ENCODE data around the gene MACROD2. TPM values are rescaled to one million over a fixed set of nuclear protein-coding genes. Genes with fewer than 3 reads are reported as not detected.

MACROD2 gene
- total and polyA plus RNA-seq, 2 donors (not counting 1 experiment from before 2014, with no cell fraction given): 5.3 to 6.7 TPM

GRCh38 chr20:15613530-15613929 lies 1618.2 kb downstream of the MACROD2 start:
- TF ChIP-seq EZH2 (IDR thresholded peaks at IDR 0.05; ENCODE audit: borderline replicate concordance, insufficient read depth, low read depth, low read length, poor library complexity, severe bottlenecking) (no peak), CTCF (IDR thresholded peaks at IDR 0.05) (no peak)
- intact Hi-C loops (cut with micrococcal nuclease): no loop called here
- no peak for DNase-seq
- Histone ChIP-seq H3K79me2 (ENCODE audit: control insufficient read depth, insufficient read depth, low read length) (no peaks in the 10 kb centered on the region), H3K4me2 (replicated peaks; ENCODE audit: low read depth, low read length, poor library complexity, severe bottlenecking) (no peak overlapping the region), H3K36me3 (replicated peaks in 1 of 2; ENCODE audit: control extremely low read depth in 1 of 2, control insufficient read depth in 1 of 2, extremely low read depth in 1 of 2, insufficient read depth in 2 of 2, low read length in 1 of 2) (no peaks in the 10 kb centered on the region), H3K27ac (ENCODE audit: low read length in 2 of 2) (no peak overlapping the region), H4K20me1 (ENCODE audit: control insufficient read depth, insufficient read depth, low read length, poor library complexity, severe bottlenecking) (no peaks in the 10 kb centered on the region), H3K4me3 (ENCODE audit: control extremely low read depth in 1 of 5, extremely low read depth in 1 of 5, insufficient read depth in 1 of 5, low read depth in 2 of 5, low read length in 4 of 5) (no peak overlapping the region), H3K9ac (ENCODE audit: low read length) (no peak overlapping the region), H2AFZ (ENCODE audit: insufficient read depth, low read depth, low read length, poor library complexity, severe bottlenecking) (no peak overlapping the region), H3K27me3 (replicated peaks in 1 of 4; ENCODE audit: control extremely low read depth in 1 of 4, control insufficient read depth in 3 of 4, insufficient read depth in 4 of 4, low read length in 3 of 4) (no peaks in the 10 kb centered on the region), H3K9me3 (ENCODE audit: control extremely low read depth in 1 of 3, control insufficient read depth in 2 of 3, insufficient read depth in 1 of 3, low read length in 2 of 3) (no peaks in the 10 kb centered on the region), H3K4me1 (ENCODE audit: control insufficient read depth in 2 of 2, insufficient read depth in 2 of 2, low read length in 2 of 2) (no peaks in the 10 kb centered on the region)
- Mint-ChIP-seq H3K9me3 (ENCODE audit: insufficient read depth) (no peaks in the 10 kb centered on the region), H3K4me3 (no peak overlapping the region), H3K27ac (no peak overlapping the region), H3K4me1 (no peaks in the 10 kb centered on the region), H3K27me3 (peaks cover 3% of the 10 kb centered on the region)
- ChIA-PET CTCF (no interaction called here), POLR2A (no interaction called here)
- no peak for ATAC-seq (ENCODE audit: low read depth)
- WGBS (ENCODE audit: insufficient coverage): 83% methylated on average over 4 of the region's 4 CpGs

- no peak overlapping the region for H3K4me2 ChIP-seq (replicated peaks; ENCODE audit: low read depth, low read length, poor library complexity, severe bottlenecking)
- H3K9me3 ChIP-seq (ENCODE audit: control extremely low read depth in 1 of 3, control insufficient read depth in 2 of 3, insufficient read depth in 1 of 3, low read length in 2 of 3): no peaks in the 10 kb centered on the region
- H3K79me2 ChIP-seq (ENCODE audit: control insufficient read depth, insufficient read depth, low read length): no peaks in the 10 kb centered on the region
- H3K36me3 ChIP-seq (replicated peaks in 1 of 2; ENCODE audit: control extremely low read depth in 1 of 2, control insufficient read depth in 1 of 2, extremely low read depth in 1 of 2, insufficient read depth in 2 of 2, low read length in 1 of 2): no peaks in the 10 kb centered on the region
- H3K4me3 ChIP-seq (ENCODE audit: control extremely low read depth in 1 of 5, extremely low read depth in 1 of 5, insufficient read depth in 1 of 5, low read depth in 2 of 5, low read length in 4 of 5): no peak overlapping the region
- intact Hi-C loops (cut with micrococcal nuclease): no loop called here
- no peak overlapping the region for H3K27ac ChIP-seq (ENCODE audit: low read length in 2 of 2)
- ChIA-PET CTCF (no interaction called here), POLR2A (no interaction called here)
- no peaks in the 10 kb centered on the region for H4K20me1 ChIP-seq (ENCODE audit: control insufficient read depth, insufficient read depth, low read length, poor library complexity, severe bottlenecking)
- no peak overlapping the region for H3K9ac ChIP-seq (ENCODE audit: low read length)
- no peaks in the 10 kb centered on the region for H3K9me3 Mint-ChIP-seq (ENCODE audit: insufficient read depth)
- DNase-seq: no peak
- no peaks in the 10 kb centered on the region for H3K4me1 Mint-ChIP-seq
- no CpG with 5 or more reads among the region's 1 CpG for WGBS (ENCODE audit: insufficient coverage)
- no peak for TF ChIP-seq EZH2 (IDR thresholded peaks at IDR 0.05; ENCODE audit: borderline replicate concordance, insufficient read depth, low read depth, low read length, poor library complexity, severe bottlenecking)
- no peak for TF ChIP-seq CTCF (IDR thresholded peaks at IDR 0.05)
- H3K27ac Mint-ChIP-seq: no peak overlapping the region
- no peaks in the 10 kb centered on the region for H3K27me3 ChIP-seq (replicated peaks in 1 of 4; ENCODE audit: control extremely low read depth in 1 of 4, control insufficient read depth in 3 of 4, insufficient read depth in 4 of 4, low read length in 3 of 4)
- ATAC-seq (ENCODE audit: low read depth): no peak
- no peak overlapping the region for H3K4me3 Mint-ChIP-seq
- H3K4me1 ChIP-seq (ENCODE audit: control insufficient read depth in 2 of 2, insufficient read depth in 2 of 2, low read length in 2 of 2): no peaks in the 10 kb centered on the region
- H2AFZ ChIP-seq (ENCODE audit: insufficient read depth, low read depth, low read length, poor library complexity, severe bottlenecking): no peak overlapping the region
- peaks cover 3% of the 10 kb centered on the region for H3K27me3 Mint-ChIP-seq
Observed at GRCh38 chr20:15616626-15617025, 1621.3 kb downstream of the MACROD2 start.
